GM21717 (cell line): Measurements from ENCODE around the gene KIF6.
"Not testable (repeated sequence)": the region's sequence is repeated elsewhere in the genome, so short reads cannot be mapped to it uniquely, and the experiment has no call there.

ENCODE experiments used
- ATAC-seq: cut with Tn5 transposase; IDR thresholded peaks from one replicate; pipeline ENCODE4 v1.9.1; 2021; ENCODE audit warnings: mild to moderate bottlenecking, moderate library complexity; ENCODE audit not compliant: unreplicated experiment

Gene KIF6

GRCh38 chr6:39507331-39507998 is 217.7 kb downstream of the KIF6 start:
- no peak for ATAC-seq

DNA sequence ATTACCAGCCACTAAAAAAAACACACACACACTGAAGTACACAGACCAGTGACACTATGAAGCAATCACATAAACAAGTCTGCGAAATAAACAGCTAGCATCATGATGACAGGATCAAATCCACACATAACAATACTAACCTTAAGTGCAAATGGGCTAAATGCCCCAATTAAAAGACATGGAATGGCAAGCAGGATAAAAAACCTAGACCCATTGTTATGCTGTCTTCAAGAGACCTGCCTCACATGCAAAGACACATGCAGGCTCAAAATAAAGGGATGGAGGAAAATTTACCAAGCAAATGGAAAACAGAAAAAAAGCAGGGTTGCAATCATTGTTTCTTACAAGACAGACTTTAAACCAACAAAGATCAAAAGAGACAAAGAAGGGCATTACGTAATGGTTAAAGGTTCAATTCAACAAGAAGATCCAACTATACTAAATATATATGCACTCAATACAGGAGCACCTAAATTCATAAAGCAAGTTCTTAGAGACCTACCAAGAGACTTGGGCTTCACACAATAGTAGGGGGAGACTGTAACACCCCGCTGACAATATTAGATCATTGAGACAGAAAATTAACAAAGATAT is 222.7 kb downstream of the KIF6 start:
- ATAC-seq: not testable (repeated sequence)

DNA sequence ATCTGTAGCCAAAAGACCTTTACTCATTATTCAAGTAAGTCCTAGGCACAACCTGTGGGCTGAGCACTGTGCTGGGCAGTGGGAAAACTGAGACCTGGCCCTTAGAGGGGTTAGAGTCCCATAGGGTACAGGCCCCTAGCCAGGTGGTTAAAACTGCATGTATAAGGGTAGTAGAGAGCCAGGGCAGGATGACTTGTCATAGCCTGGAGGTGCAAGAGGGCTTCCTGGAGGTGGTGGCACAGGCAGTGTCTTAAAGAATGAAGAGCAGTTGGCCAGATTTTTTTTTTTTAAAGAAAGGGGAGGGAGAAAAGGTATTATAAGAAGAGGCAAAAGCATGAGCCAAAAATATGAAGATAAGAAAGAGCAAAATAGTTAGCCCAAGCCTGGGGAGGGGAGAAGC is 226.2 kb downstream of the KIF6 start:
- ATAC-seq: no peak

- ATAC-seq: no peak
These were observed 227.1 kb downstream of the KIF6 start for GRCh38 chr6:39498096-39498495.

DNA sequence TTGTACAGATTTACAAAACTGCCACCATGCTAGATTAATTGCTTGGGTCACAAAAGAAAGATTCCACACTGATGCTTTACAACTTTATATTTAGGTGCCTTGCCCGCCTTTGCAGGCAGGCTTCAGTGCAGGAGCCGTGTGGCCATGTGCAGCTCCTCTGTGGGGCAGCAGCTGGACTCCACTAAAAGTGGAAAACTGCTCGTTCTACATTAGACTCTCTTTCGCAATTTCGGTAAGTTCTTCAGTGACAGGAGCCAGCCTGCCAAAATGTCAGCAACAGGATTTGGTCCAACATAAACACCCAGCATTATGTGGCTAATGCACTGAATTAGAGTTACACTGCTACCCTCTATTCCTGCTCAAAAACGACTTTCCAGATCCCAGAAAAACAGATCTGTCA is 228.3 kb downstream of the KIF6 start:
- no peak for ATAC-seq

DNA sequence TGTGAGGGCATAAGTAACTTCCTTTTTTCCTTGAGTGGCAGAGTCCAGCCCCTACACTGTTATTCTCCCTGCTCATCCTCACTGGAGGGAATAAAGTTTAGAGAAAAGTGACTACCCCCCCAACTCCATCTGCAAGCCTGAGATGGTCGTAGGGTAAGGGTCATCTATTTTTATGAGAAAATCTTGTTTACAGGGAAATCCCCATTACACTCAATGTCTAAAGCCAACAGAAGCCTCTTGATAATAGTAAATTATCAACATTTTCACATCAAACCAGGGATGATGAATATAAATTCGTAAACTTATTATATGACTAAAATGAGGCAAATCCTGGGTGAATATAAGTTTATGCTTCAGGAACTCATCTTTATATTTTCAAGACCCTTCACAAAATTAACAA is 228.8 kb downstream of the KIF6 start:
- ATAC-seq: no peak

- ATAC-seq: no peak
These were observed 229.6 kb downstream of the KIF6 start for GRCh38 chr6:39495640-39496039.

GRCh38 chr6:39494998-39495397 is 230.2 kb downstream of the KIF6 start:
- no peak for ATAC-seq

DNA sequence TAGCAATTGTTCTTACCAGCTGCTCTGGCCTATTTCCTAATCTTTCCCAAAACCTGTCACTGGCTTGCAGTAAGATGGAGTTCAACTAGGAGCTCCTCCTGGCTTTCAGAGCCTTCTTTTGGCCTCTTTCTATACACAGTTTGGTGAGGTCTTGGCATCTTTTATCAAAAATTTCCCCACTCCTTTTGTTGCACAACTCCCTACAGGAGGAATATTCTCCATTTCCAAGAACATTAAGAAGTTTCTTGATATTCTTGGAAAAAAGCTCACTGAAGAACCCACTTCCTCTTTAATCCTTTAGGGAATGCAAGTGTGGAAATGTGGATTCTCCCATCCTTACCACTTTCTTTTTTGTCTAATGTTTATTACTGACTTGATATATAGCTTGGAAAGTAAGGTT is 231.4 kb downstream of the KIF6 start:
- ATAC-seq: no peak

DNA sequence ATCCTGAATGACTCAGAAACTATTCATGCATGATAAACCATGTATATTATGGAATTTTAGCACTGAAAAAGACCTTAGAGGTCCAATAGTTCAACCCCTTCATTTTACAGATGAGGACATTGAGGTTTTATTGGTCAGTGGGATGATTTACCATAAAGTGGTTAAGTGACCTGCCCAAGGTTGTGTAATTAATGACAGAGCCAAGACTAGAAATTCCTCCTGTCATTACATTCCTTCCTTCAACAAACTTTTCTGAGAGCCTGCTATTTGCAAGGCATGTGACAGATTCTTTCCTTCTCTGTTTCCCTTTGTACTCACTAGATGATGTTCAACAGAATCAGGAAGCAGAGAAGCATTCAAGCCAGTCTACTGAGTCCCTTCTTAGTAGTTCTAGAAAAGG is 232.0 kb downstream of the KIF6 start:
- no peak for ATAC-seq

- no peak for ATAC-seq
These were observed 235.1 kb downstream of the KIF6 start for GRCh38 chr6:39490108-39490507.

GRCh38 chr6:39488255-39488879 is 236.8 kb downstream of the KIF6 start:
- ATAC-seq: no peak

- no peak for ATAC-seq
These were observed 240.9 kb downstream of the KIF6 start for GRCh38 chr6:39484276-39484675.

DNA sequence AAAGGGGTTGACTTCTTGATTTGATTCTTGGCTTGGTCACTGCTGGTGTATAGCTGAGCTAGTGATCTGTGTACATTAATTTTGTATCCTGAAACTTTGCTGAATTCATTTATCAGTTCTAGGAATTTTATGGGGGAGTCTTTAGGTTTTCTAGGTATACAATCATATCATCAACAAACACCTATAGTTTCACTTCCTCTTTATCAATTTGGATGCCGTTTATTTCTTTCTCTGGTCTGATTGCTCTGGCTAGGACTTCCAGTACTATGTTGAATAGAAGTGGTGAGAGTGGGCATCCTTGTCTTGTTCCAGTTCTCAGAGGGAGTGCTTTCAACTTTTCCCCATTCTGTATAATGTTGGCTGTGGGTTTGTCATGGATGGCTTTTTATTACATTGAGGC is 245.4 kb downstream of the KIF6 start:
- ATAC-seq: not testable (repeated sequence)

DNA sequence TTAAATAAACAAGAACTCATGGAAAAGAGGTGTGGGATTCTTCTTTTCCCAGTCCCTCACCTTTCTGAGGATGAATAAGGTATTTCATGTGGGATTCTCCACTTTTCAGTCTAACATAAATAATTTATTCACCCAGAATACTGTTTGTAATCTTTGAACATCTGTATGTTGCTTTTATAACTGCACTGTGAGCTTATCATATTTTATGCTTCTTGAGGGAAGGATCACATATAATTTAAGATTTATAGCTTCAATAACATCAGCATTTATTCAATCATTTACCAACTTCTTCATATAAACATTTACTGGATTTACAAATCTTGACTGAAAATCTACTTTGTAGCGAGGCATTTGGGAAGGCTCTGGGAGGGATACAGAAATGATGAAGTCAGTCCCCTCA is 248.5 kb downstream of the KIF6 start:
- ATAC-seq: no peak

DNA sequence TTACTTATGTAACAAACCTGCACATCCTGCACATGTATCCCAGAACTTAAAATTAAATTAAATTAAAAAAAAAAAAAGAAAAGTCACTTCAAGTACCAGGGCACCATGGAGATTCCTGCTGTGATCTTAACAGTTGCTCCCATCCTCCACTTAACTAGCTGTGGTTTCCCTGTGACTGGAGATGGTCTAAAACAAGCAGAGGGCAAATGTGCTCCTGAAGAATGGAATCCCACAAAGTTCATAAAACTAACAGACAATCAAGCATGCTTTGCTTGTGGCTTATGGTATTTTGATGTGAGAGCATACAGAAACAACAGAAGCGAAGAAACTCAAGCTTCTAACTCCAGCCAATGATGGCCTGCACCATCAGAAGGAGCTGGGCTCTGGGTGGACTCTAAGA is 249.1 kb downstream of the KIF6 start:
- ATAC-seq: no peak

GRCh38 chr6:39471954-39472659 is 253.1 kb downstream of the KIF6 start:
- ATAC-seq: no peak

DNA sequence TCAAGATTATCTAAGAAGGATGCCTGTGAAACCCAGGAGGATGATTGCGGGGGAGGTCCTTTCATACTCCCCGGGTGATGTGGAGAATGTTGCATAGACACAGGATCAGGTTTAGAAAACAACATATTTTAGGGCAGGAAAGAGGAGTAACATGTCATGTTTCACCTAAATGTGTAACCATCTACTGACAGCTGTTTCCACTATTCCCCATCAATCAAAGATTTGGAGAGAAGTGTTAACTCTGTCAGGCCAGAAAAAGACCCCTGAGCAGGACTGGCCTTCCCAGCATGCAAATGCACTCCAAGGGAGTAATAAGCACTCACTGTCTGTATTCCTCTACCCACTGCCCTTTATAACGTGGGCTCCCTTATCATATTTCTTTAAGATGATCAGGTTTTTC is 254.7 kb downstream of the KIF6 start:
- ATAC-seq: no peak

GRCh38 chr6:39468385-39468784 is 256.8 kb downstream of the KIF6 start:
- no peak for ATAC-seq

- no peak for ATAC-seq
These were observed 258.6 kb downstream of the KIF6 start for GRCh38 chr6:39466631-39467030.

DNA sequence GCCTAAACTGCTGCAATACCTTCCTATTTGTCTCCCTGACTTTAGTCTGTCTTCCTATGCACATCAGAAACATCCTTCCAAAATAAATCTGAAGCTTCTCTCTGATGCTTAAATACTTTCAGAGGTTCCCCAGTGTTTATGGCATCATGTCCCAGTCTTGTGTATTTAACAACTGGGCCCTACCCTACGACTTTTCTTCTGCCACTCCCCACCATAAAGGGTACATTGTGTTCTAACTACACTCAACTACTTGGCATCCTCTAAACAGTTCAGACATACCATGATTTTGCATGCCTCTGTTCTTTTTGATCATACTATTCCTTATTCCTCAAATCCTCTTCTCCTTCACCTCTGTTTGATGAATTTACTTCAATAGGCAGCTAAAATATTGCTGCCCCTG is 259.7 kb downstream of the KIF6 start:
- no peak for ATAC-seq

DNA sequence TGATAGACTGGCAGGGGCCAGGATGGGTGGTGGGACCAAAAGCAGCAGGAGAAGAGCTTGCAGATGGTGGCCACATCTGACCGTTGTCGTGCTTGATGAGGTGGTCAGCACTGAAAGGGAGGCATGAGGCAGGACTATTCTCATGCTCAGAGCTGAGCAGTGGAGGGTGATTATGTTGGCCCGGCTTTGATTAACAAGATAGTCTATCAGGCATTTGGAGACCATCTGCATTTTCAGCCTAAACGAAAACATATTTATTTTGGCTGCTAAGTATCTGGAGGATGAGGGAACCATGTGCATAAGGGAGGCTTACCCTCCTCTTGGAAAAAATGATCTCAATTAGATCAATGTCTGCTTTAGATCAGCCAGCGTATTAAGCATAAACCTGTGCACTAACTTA is 261.1 kb downstream of the KIF6 start:
- ATAC-seq: no peak
